Measurements from ENCODE around the gene MIOX.

- TF ChIP-seq, protein P1, sequence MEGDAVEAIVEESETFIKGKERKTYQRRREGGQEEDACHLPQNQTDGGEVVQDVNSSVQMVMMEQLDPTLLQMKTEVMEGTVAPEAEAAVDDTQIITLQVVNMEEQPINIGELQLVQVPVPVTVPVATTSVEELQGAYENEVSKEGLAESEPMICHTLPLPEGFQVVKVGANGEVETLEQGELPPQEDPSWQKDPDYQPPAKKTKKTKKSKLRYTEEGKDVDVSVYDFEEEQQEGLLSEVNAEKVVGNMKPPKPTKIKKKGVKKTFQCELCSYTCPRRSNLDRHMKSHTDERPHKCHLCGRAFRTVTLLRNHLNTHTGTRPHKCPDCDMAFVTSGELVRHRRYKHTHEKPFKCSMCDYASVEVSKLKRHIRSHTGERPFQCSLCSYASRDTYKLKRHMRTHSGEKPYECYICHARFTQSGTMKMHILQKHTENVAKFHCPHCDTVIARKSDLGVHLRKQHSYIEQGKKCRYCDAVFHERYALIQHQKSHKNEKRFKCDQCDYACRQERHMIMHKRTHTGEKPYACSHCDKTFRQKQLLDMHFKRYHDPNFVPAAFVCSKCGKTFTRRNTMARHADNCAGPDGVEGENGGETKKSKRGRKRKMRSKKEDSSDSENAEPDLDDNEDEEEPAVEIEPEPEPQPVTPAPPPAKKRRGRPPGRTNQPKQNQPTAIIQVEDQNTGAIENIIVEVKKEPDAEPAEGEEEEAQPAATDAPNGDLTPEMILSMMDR (conservative IDR thresholded peaks at IDR 0.05; ENCODE audit: low read depth, low read length), result no peak
- TF ChIP-seq EZH2 (IDR thresholded peaks at IDR 0.05; ENCODE audit: borderline replicate concordance, low read depth, low read length, poor library complexity, severe bottlenecking), result no peak
These were observed 1.5 kb downstream of the MIOX start for GRCh38 chr22:50488006-50488677.
